Esophagus squamous epithelium (tissue), 5 donors: Measurements from ENCODE around the gene LMOD1. TPM values are rescaled to one million over a fixed set of nuclear protein-coding genes. Genes with fewer than 3 reads are reported as not detected.

Experiments used
- DNase-seq: peaks from one replicate; lab custom pipeline; 2025; lab: John Stamatoyannopoulos, UW
- H3K27ac ChIP-seq, 4 donors: fragments of 200-600 bp; sonication (generic); one replicate each; pipeline ENCODE4 v1.5.1; 2016 to 2019; ENCODE audit warnings: mild to moderate bottlenecking in 1 of 4
- H3K27me3 ChIP-seq, 4 donors: fragments of 200-600 bp; sonication (generic); 1 replicate in 3 of 4; 2 replicates in 1 of 4; pipeline versions ENCODE4 v1.5.1 to v1.6.0; 2017 to 2021; ENCODE audit warnings: antibody characterized with exemption in 1 of 4
- H3K36me3 ChIP-seq, 3 donors: fragments of 200-600 bp; sonication (generic); one replicate each; pipeline ENCODE4 v1.5.1; 2016 to 2019
- H3K4me1 ChIP-seq, 3 donors: fragments of 200-600 bp; sonication (generic); one replicate each; pipeline ENCODE4 v1.5.1; 2017 to 2019
- H3K4me3 ChIP-seq, 4 donors: fragments of 200-600 bp; sonication (generic); 1 replicate in 3 of 4; 2 replicates in 1 of 4; pipeline ENCODE4 v1.5.1; 2016 to 2019; ENCODE audit warnings: mild to moderate bottlenecking in 2 of 4, moderate library complexity in 1 of 4
- H3K9me3 ChIP-seq, 3 donors: fragments of 200-600 bp; sonication (generic); one replicate each; pipeline ENCODE4 v1.5.1; 2016 to 2019
- POLR2A ChIP-seq, 4 donors: fragments of 450-650 bp; IDR thresholded peaks; one replicate each; pipeline ENCODE4 v1.6.1; 2017; ENCODE audit warnings: antibody characterized with exemption in 4 of 4, mild to moderate bottlenecking in 4 of 4, moderate library complexity in 3 of 4
- WGBS, 2 donors: methylation state at CpG; one replicate each; pipeline ENCODE4 v1.1.5; 2018; 5-methylcytosine and 5-hydroxymethylcytosine counted together
- intact Hi-C: fragments of 100-400 bp; cut with DNase I; formaldehyde crosslinking; loops from one replicate; pipeline ENCODE4 v1.15.0; 2022
- small RNA-seq, 4 donors: library from RNA; depleted of rRNA; stranded (forward); fragments of <200 nt; gene quantifications; one replicate each; pipeline ENCODE3, GENCODE V24; 2016
- total RNA-seq, 4 donors: library from RNA; depleted of rRNA; stranded (reverse); fragments of >200 nt; gene quantifications; one replicate each; pipeline ENCODE4 v1.1.0, GENCODE V29; 2016
- TF ChIP-seq, protein P1 (sequence below), 6 experiments: fragments of 450-650 bp in 4 of 6; fragments of 200-600 bp in 2 of 6; sonication (generic) in 2 of 6; IDR thresholded peaks; one replicate each; pipeline ENCODE4 v1.5.1; 2016 to 2019; ENCODE audit warnings: antibody characterized with exemption in 6 of 6, mild to moderate bottlenecking in 4 of 6, moderate library complexity in 4 of 6
- donor health status: DM: yes; HTN: yes; CAD: no.

The LMOD1 gene
- total RNA-seq, 4 donors from 2014 or later: 8.3 to 157 (median 38.6) TPM

- no peak for DNase-seq
- no peaks in the 10 kb centered on the region for H3K9me3 ChIP-seq
- WGBS, 2 donors: 75 to 83% methylated on average over 1 of the region's 1 CpG
- intact Hi-C loops: no loop called here
- peaks cover 17 to 96% (median 28%) of the 10 kb centered on the region in 3 donors for H3K36me3 ChIP-seq
- no peak overlapping the region for H3K27ac ChIP-seq
- H3K27me3 ChIP-seq: no peaks in the 10 kb centered on the region
- TF ChIP-seq, protein P1, sequence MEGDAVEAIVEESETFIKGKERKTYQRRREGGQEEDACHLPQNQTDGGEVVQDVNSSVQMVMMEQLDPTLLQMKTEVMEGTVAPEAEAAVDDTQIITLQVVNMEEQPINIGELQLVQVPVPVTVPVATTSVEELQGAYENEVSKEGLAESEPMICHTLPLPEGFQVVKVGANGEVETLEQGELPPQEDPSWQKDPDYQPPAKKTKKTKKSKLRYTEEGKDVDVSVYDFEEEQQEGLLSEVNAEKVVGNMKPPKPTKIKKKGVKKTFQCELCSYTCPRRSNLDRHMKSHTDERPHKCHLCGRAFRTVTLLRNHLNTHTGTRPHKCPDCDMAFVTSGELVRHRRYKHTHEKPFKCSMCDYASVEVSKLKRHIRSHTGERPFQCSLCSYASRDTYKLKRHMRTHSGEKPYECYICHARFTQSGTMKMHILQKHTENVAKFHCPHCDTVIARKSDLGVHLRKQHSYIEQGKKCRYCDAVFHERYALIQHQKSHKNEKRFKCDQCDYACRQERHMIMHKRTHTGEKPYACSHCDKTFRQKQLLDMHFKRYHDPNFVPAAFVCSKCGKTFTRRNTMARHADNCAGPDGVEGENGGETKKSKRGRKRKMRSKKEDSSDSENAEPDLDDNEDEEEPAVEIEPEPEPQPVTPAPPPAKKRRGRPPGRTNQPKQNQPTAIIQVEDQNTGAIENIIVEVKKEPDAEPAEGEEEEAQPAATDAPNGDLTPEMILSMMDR (IDR thresholded peaks at IDR 0.05): no peak
- no peak for TF ChIP-seq POLR2A (IDR thresholded peaks at IDR 0.05)
- no peak overlapping the region for H3K4me3 ChIP-seq
- H3K4me1 ChIP-seq: no peaks in the 10 kb centered on the region
Measured at GRCh38 chr1:201851949-201852348, 94.4 kb downstream of the LMOD1 start.

DNA sequence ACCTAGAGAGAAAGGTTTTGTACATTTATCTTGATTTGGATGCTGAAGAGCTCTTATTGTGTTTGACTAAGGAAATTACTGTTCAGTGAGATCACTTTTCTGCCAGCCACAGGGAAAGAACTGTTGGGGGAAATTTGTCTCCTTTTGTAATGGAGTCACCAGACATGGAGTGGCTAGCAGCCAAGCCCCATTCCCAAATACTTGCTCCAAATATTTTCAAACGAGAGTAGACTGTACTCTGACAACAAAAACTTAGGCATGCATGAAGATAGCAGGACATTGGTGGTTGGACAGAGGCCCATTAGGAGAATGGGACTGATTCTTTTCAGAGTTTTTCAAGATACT, 96.3 kb downstream of the LMOD1 start:
- TF ChIP-seq POLR2A (IDR thresholded peaks at IDR 0.05): no peak
- no peaks in the 10 kb centered on the region for H3K9me3 ChIP-seq
- no peaks in the 10 kb centered on the region for H3K4me1 ChIP-seq
- no peak for DNase-seq
- no peaks in the 10 kb centered on the region for H3K27me3 ChIP-seq
- H3K27ac ChIP-seq: peak overlapping the region in 3 of 4 donors; percentile 23 to 54 (median 53)
- H3K36me3 ChIP-seq: peaks cover 17 to 77% (median 28%) of the 10 kb centered on the region in 3 donors
- WGBS, 2 donors: 15 to 21% methylated on average over 1 of the region's 1 CpG
- intact Hi-C loops: no loop called here
- no peak overlapping the region for H3K4me3 ChIP-seq

GRCh38 chr1:201849372-201850052, 96.8 kb downstream of the LMOD1 start:
- WGBS, 2 donors: 73 to 75% methylated on average over 2 of the region's 2 CpGs
- intact Hi-C loops: no loop called here

GRCh38 chr1:201848230-201848629, 98.1 kb downstream of the LMOD1 start:
- H3K4me3 ChIP-seq: no peak overlapping the region
- no peak for TF ChIP-seq POLR2A (IDR thresholded peaks at IDR 0.05)
- TF ChIP-seq, protein P1 (IDR thresholded peaks at IDR 0.05): no peak
- DNase-seq: no peak
- no peak overlapping the region for H3K27ac ChIP-seq
- peaks cover 6 to 59% (median 13%) of the 10 kb centered on the region in 3 donors for H3K36me3 ChIP-seq
- no peaks in the 10 kb centered on the region for H3K27me3 ChIP-seq
- no peaks in the 10 kb centered on the region for H3K9me3 ChIP-seq
- intact Hi-C loops: no loop called here
- H3K4me1 ChIP-seq: no peaks in the 10 kb centered on the region
- 93 to 97% methylated on average over 6 of the region's 6 CpGs for WGBS, 2 donors

More at GRCh38 chr1:201849372-201850052, 96.8 kb downstream of the LMOD1 start:
- H3K36me3 ChIP-seq: peaks cover 14 to 72% (median 24%) of the 10 kb centered on the region in 3 donors
- no peaks in the 10 kb centered on the region for H3K9me3 ChIP-seq
- H3K4me3 ChIP-seq: no peak overlapping the region
- H3K27me3 ChIP-seq: no peaks in the 10 kb centered on the region
- H3K4me1 ChIP-seq: no peaks in the 10 kb centered on the region
- DNase-seq: no peak
- peak overlapping the region in 3 of 4 donors; percentile 5 to 54 (median 53) for H3K27ac ChIP-seq
- TF ChIP-seq, protein P1 (IDR thresholded peaks at IDR 0.05): no peak
- TF ChIP-seq POLR2A (IDR thresholded peaks at IDR 0.05): no peak

DNA sequence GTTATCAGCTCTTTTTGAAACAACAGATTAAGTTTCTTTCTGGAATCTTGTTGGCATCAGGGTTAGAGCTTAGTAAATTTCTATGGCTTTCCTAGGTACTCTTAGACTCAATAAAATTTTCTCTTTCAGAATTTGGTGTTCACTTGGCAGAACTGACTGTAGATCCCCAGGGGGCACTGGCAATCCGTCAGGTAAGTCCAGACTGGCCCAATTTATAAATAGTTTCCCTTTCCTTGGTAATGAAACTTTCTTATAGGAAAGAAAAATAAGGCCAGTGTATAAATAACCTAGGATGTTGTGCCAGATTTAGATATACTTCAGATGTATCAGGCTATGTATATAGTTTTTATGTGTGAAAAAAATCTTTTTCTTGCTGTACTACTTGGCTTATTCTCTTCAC, 99.2 kb downstream of the LMOD1 start:
- Histone ChIP-seq H3K27me3 (no peaks in the 10 kb centered on the region), H3K27ac (no peak overlapping the region), H3K9me3 (no peaks in the 10 kb centered on the region), H3K36me3 (peaks cover 3 to 48% (median 4%) of the 10 kb centered on the region in 3 donors), H3K4me3 (no peak overlapping the region), H3K4me1 (peaks cover 0 to 4% (median 0%) of the 10 kb centered on the region in 3 donors)
- 33 to 38% methylated on average over 1 of the region's 1 CpG for WGBS, 2 donors
- TF ChIP-seq, protein P1 (IDR thresholded peaks at IDR 0.05): no peak
- no peak for TF ChIP-seq POLR2A (IDR thresholded peaks at IDR 0.05)
- intact Hi-C loops: no loop called here
- DNase-seq: no peak

Small RNAs within 50 kb of the gene (small RNA-seq; reads per million reads assigned to genes)
- gene MIR6739 (0 reads per million in 4 donors), gene RF00156 (0 to 0.09 (median 0) reads per million in 4 donors)

Other genes starting within 250 kb of the LMOD1 start
- gene IPO9, start 117.4 kb downstream of the LMOD1 start, total RNA-seq: 10 to 100 TPM; 10.1 to 17.2 (median 12.3) TPM
- gene SHISA4, start 57.6 kb downstream of the LMOD1 start, total RNA-seq: 10 to 100 TPM in 1 of 4 donors, 1 to 10 TPM in 3; 3.3 to 12.3 (median 5.6) TPM
- 10 to 100 TPM; 18.7 to 44.6 (median 34.6) TPM for gene TIMM17A, start 9.0 kb upstream of the LMOD1 start, total RNA-seq
- 100 to 1,000 TPM in 1 of 4 donors, 10 to 100 TPM in 3; 44.6 to 129 (median 72.2) TPM for gene RNPEP, start 36.1 kb upstream of the LMOD1 start, total RNA-seq
- 100 to 1,000 TPM; 146 to 432 (median 253) TPM for gene ELF3, start 64.0 kb upstream of the LMOD1 start, total RNA-seq
- under 1 TPM in 1 of 4 donors, not detected in 3; 0.09 TPM for gene GPR37L1, start 176.4 kb upstream of the LMOD1 start, total RNA-seq
- gene ARL8A, start 198.2 kb upstream of the LMOD1 start, total RNA-seq: 10 to 100 TPM; 21.2 to 31.3 (median 23.1) TPM
- 1 to 10 TPM; 1.9 to 5.5 (median 3.1) TPM for gene PTPN7, start 214.1 kb upstream of the LMOD1 start, total RNA-seq
- 1 to 10 TPM in 3 of 4 donors, under 1 TPM in 1; 0.53 to 6.4 (median 2.9) TPM for gene LGR6, start 247.3 kb upstream of the LMOD1 start, total RNA-seq